ENCODE data around the gene SELL.

The SELL gene

GRCh38 chr1:169708647-169709046 is 2.8 kb downstream of the SELL start:
- DNase-seq (ENCODE audit: low spot score) = no peak
- Histone ChIP-seq H3K4me1 (ENCODE audit: insufficient read depth, poor library complexity, severe bottlenecking) (no peaks in the 10 kb centered on the region), H3K9me3 (ENCODE audit: severe bottlenecking) (no peaks in the 10 kb centered on the region), H3K36me3 (ENCODE audit: low read depth) (no peaks in the 10 kb centered on the region), H3K4me3 (ENCODE audit: severe bottlenecking) (no peak overlapping the region), H3K27me3 (ENCODE audit: insufficient read depth, poor library complexity, severe bottlenecking) (peaks cover 3% of the 10 kb centered on the region), H3K27ac (ENCODE audit: poor library complexity, severe bottlenecking) (no peak overlapping the region)
- no peak for TF ChIP-seq CTCF (IDR thresholded peaks at IDR 0.05; ENCODE audit: poor library complexity, severe bottlenecking)
- ATAC-seq (ENCODE audit: low read depth) = no peak

- DNase-seq (ENCODE audit: low spot score) (no peak), ATAC-seq (ENCODE audit: low read depth) (no peak)
- no peaks in the 10 kb centered on the region for H3K4me1 ChIP-seq (ENCODE audit: insufficient read depth, poor library complexity, severe bottlenecking)
- TF ChIP-seq CTCF (IDR thresholded peaks at IDR 0.05; ENCODE audit: poor library complexity, severe bottlenecking) = no peak
- H3K9me3 ChIP-seq (ENCODE audit: severe bottlenecking) = no peaks in the 10 kb centered on the region
- peaks cover 3% of the 10 kb centered on the region for H3K27me3 ChIP-seq (ENCODE audit: insufficient read depth, poor library complexity, severe bottlenecking)
- H3K36me3 ChIP-seq (ENCODE audit: low read depth) = no peaks in the 10 kb centered on the region
- H3K27ac ChIP-seq (ENCODE audit: poor library complexity, severe bottlenecking) = no peak overlapping the region
- no peak overlapping the region for H3K4me3 ChIP-seq (ENCODE audit: severe bottlenecking)
These were observed 3.4 kb downstream of the SELL start for GRCh38 chr1:169707912-169708604.

GRCh38 chr1:169704797-169705196 is 6.6 kb downstream of the SELL start:
- Histone ChIP-seq H3K27me3 (ENCODE audit: insufficient read depth, poor library complexity, severe bottlenecking) (peaks cover 3% of the 10 kb centered on the region), H3K9me3 (ENCODE audit: severe bottlenecking) (no peaks in the 10 kb centered on the region), H3K4me1 (ENCODE audit: insufficient read depth, poor library complexity, severe bottlenecking) (no peaks in the 10 kb centered on the region), H3K36me3 (ENCODE audit: low read depth) (no peaks in the 10 kb centered on the region), H3K27ac (ENCODE audit: poor library complexity, severe bottlenecking) (no peak overlapping the region), H3K4me3 (ENCODE audit: severe bottlenecking) (no peak overlapping the region)
- TF ChIP-seq CTCF (IDR thresholded peaks at IDR 0.05; ENCODE audit: poor library complexity, severe bottlenecking) = no peak
- ATAC-seq (ENCODE audit: low read depth) = no peak
- DNase-seq (ENCODE audit: low spot score) = no peak

- Histone ChIP-seq H3K27ac (ENCODE audit: poor library complexity, severe bottlenecking) (no peak overlapping the region), H3K4me3 (ENCODE audit: severe bottlenecking) (no peak overlapping the region), H3K27me3 (ENCODE audit: insufficient read depth, poor library complexity, severe bottlenecking) (no peaks in the 10 kb centered on the region), H3K36me3 (ENCODE audit: low read depth) (no peaks in the 10 kb centered on the region), H3K9me3 (ENCODE audit: severe bottlenecking) (no peaks in the 10 kb centered on the region), H3K4me1 (ENCODE audit: insufficient read depth, poor library complexity, severe bottlenecking) (no peaks in the 10 kb centered on the region)
- ATAC-seq (ENCODE audit: low read depth) (no peak), DNase-seq (ENCODE audit: low spot score) (no peak)
- TF ChIP-seq CTCF (IDR thresholded peaks at IDR 0.05; ENCODE audit: poor library complexity, severe bottlenecking) = no peak
These were observed 10.0 kb downstream of the SELL start for GRCh38 chr1:169701261-169702005.

GRCh38 chr1:169699707-169700106 is 11.7 kb downstream of the SELL start:
- DNase-seq (ENCODE audit: low spot score) (no peak), ATAC-seq (ENCODE audit: low read depth) (no peak)
- Histone ChIP-seq H3K9me3 (ENCODE audit: severe bottlenecking) (no peaks in the 10 kb centered on the region), H3K27me3 (ENCODE audit: insufficient read depth, poor library complexity, severe bottlenecking) (no peaks in the 10 kb centered on the region), H3K27ac (ENCODE audit: poor library complexity, severe bottlenecking) (no peak overlapping the region), H3K36me3 (ENCODE audit: low read depth) (no peaks in the 10 kb centered on the region), H3K4me3 (ENCODE audit: severe bottlenecking) (no peak overlapping the region), H3K4me1 (ENCODE audit: insufficient read depth, poor library complexity, severe bottlenecking) (no peaks in the 10 kb centered on the region)
- peak; percentile 10 for TF ChIP-seq CTCF (IDR thresholded peaks at IDR 0.05; ENCODE audit: poor library complexity, severe bottlenecking)
